ENCODE data around the gene ZNF692.
"Not testable (repeated sequence)": the region's sequence is repeated elsewhere in the genome, so short reads cannot be mapped to it uniquely, and the experiment has no call there.

The ZNF692 gene

DNA sequence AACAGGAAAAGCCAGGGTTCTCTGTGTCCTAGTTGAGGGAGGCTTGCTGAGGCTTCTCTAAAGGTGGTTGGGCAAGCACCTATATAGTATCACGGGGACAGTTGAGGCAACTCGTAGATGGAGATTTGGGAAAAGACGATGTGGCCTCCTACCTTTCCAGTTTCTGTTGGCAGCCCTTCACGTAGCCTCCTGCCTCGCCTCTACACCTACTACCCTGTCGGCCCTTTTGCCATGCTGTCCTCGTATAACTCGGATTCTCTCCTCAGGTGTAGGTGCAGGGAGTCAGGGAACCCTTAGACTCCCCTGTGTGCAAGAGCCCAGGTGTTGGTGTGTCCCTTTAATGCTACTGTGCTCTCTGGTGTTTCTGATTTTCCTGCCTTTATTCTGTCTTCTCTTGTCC lies 10.3 kb downstream of the ZNF692 start:
- peak; percentile 15 for DNase-seq

DNA sequence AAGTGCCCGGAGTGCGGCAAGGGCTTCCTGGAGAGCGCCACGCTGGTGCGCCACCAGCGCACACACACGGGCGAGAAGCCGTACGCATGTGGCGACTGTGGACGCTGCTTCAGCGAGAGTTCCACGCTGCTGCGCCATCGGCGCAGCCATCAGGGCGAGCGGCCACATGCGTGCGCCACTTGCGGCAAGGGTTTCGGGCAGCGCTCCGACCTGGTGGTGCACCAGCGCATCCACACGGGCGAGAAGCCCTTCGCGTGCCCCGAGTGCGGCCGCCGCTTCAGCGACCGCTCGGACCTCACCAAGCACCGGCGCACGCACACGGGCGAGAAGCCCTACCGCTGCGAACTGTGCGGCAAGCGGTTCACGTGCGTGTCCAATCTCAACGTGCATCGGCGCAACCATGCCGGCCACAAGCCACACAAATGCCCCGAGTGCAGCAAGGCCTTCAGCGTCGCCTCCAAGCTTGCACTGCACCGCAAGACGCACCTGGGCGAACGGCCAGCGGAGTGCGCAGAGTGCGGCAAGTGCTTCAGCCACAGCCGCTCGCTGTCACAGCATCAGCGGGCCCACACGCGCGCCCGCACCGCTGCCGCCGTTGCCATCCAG lies 10.8 kb downstream of the ZNF692 start:
- DNase-seq, result no peak

GRCh38 chr1:248847181-248847955 lies 11.5 kb downstream of the ZNF692 start:
- DNase-seq, result no peak

DNA sequence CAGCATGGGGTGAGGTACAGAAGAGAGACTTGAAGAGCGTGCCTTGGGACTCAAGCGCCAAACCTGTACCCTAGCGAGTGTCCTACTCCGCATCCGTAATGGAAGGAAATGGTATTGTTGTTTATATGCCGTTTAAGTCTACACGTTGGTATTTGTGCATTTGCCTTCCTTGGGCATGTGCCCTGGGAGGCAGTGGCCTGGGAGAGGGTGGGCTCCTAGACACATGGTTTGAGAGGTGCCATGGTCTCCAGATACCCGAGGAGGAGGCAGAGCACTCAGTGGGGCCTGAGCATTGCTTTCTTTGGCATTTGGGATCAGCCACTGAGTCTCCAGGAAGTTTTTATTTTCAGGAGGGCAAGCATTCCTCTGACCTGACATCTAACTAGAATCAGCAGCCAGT lies 14.4 kb downstream of the ZNF692 start:
- DNase-seq, result no peak

DNA sequence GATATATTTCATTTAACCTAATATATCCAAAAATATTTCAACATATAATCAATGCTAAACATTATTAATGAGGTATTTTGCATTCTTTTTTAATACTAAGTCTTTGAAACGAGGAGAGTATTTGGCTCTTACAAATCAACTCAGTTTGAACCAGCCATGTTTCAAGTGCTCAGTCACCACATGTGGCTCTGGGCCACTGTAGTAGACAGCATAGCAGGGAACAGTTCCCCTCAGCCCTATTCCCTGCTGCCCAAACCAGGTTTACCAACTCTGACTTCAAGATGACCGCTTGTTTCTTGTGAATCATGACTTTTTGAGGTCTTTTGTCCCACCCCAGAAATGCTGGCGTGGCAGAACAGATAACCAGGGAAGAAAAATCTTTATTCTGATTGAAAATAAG lies 15.2 kb downstream of the ZNF692 start:
- no peak for DNase-seq

DNA sequence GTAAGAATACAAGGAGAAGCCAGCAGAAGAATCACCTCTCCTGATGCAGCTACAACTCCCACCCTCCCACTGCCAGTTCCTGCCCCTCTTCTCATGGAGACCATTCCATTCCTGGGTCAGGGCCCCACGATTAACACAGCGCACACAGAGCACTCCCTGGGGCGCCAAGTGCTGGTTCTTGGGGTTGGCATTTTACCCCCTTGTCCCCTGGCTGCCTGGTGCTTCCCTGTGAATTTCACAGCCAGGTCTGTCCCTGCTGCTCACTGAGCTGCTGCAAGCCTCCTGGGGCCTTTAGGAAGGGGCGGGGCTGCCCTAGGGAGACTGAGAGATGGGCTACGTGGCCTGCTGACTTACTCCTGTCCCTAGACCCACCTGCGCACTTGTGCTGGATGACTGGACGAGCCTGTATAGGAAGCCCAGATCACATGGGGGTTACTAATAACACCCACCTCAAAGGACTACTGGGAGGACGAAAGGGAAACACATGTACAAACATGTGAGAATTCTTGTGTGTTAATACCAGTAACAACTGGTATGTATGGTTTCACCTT lies 16.0 kb downstream of the ZNF692 start:
- DNase-seq, result no peak

DNA sequence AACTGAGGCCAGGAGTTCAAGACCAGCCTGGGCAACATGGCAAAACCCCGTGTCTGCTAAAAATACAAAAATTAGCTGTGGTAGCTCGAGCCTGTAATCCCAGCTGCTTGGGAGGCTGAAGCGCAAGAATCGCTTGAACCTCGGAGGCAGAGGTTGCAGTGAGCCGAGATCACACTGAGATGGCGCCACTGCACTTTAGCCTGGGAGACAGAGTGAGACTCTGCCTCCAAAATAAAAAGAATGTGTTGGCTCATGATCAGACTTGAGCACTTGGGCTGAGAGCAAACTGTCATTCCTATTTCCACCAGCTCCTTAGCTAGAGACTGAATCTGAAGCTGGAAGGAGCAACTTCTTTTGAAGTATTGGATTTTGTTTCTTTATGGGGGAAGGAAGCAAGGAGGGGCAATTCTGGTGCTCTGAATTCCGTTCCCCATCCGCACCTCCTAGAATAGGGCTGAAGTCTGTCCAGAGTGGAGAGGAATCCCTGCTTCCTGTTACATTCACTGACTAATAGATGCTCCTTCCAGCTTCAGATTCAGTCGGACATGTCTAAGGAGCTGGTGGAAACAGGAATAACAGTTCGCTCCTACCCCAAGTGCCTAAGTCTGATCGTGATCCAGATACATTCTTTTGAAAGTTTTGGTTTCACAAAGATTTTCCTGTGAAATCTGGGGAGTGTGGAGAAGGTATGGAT lies 17.0 kb downstream of the ZNF692 start:
- DNase-seq, result peak; percentile 49

DNA sequence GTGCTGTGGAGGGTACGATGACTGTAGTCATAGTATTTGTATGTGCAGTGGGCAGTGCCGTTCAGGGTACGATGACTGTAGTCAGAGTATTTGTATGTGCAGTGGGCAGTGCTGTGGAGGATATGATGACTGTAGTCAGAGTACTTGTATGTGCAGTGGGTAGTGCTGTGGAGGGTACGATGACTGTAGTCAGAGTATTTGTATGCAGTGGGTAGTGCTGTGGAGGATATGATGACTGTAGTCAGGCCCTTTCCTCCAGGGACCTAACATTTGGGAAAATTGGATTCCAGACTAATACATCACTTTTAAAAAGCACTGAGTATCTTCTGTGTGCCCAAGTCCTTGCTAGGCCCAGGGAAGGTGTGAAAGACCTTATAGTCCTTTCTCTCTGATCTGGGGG lies 17.9 kb downstream of the ZNF692 start:
- no peak for DNase-seq

GRCh38 chr1:248839168-248839555 lies 19.7 kb downstream of the ZNF692 start:
- DNase-seq, result no peak

DNA sequence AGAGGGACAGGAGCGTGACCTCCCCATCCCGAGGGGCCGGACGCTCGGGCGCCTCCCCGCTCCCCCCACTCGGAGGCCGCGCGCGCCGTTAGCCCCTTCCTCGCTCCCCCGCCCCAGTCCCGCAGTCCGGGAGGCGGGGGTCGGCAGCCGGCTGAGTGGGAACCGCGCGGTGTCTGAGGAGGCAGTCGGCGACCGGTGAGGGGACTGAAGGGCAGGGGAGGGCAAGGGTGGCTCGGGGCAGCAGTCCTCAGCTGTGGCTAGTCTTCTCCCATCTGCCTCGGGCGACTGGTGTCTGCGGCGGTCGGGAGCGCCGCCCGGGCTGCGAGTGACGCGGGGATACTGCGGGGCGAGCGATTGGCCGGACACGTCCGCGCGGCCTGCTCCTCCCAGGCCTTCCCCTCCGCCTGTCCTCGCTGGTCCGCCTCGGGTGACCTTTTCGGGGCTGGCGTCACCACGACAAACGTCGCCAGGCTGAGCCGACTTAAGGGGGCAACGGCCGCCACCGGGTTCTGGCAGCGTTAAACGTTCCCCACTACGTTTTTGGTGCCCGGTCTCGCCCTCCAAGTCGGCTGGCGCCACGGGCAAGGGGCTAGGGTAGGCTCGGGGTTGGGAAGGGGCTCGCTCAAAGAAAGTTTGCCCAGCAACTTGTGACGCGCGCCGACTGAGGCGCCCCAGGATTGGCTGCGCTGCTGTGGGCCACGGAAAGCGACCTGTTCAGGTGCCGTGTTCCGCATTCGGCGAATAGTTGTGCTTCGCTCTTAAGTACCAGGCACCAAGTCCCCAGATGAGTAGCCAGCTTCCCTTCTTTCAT lies 20.3 kb downstream of the ZNF692 start:
- peak; percentile 89 for DNase-seq

DNA sequence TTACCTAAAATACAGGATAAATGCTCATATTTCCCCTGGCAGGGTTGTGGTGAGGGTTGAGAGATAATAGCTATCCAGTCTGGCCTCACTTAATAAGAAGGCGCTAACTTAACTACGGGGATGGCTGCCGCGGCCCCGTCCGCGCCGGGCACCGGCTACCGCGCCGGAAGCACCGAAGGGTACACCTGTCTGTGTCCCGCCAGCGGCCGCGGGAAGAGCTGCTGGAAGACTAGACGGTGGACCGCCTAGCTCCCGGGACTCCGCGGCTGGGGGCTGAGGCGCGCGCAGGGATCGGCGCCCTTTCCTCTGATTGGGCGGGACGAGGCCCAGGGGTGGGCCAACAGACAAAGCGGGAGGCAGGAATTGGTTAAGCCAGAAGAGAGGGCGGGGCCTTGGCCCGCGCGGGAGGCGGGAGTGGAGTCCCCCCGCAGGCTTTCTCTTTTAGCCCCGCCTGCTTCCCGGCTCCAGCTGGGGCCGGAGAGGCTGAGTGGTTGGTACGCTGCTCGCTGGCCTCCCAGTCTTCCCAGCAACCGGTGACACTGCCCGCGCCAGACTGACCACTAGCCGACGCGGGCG lies 21.0 kb downstream of the ZNF692 start, which contains the start of gene ZNF672:
Gene ZNF672, plus strand, starts transcription at position 444 of the 576 bp plus-strand sequence. CDS start 9,051 bp downstream, outside the sequence.
- peak; percentile 95 for DNase-seq

GRCh38 chr1:248837045-248837780 lies 21.7 kb downstream of the ZNF692 start:
- no peak for DNase-seq

GRCh38 chr1:248834343-248834940 lies 24.4 kb downstream of the ZNF692 start:
- no peak for DNase-seq

DNA sequence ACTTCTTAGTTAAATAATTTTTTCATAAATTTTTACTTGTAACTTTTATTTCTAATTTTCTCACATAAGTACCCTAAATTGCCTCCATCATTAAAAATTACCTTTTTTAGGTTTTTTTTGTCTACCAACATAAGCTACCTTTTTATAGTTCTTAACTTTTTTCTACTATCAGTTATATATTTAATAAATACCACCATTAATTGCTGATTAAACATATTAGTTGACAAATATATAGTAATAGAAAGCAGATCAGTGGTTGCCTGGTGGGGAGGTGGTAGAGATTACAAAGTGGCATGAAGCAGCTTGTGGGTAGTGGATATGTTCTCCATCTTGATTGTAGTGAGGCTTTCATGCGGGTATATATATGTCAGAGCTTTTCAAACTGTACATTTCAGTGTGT lies 27.0 kb downstream of the ZNF692 start:
- no peak for DNase-seq

DNA sequence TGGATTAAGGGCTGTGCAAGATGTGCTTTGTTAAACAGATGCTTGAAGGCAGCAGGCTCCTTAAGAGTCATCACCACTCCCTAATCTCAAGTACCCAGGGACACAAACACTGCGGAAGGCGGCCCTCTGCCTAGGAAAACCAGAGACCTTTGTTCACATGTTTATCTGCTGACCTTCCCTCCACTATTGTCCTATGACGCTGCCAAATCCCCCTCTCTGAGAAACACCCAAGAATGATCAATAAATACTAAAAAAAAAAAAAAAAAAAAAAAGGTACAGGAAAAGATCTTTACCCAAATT lies 28.2 kb downstream of the ZNF692 start:
- not testable (repeated sequence) for DNase-seq

GRCh38 chr1:248828845-248829244 lies 30.0 kb downstream of the ZNF692 start:
- no peak for DNase-seq

GRCh38 chr1:248825909-248826760 lies 32.8 kb downstream of the ZNF692 start, which contains the start of gene SH3BP5L:
Gene SH3BP5L, minus strand, starts transcription at chr1:248825915. Its CDS starts 980 bp downstream, at chr1:248824935.
- peak; percentile 90 for DNase-seq

DNA sequence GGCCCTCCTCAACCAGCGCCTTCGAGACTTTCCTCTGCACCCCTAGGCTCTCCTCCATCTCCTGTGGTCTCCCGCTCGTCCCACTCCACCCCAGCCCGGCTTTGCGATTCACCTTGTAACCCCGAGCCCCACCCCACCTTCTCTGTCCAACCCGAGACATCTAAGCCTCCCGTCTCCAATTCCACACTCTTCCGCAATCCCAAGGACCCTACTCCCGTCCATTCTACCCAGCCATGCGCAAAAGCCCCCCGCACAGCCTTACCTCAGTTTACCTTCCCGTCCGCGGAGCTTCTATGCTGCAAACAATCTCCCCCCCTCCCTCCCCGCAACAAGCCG lies 33.3 kb downstream of the ZNF692 start:
- no peak for DNase-seq

DNA sequence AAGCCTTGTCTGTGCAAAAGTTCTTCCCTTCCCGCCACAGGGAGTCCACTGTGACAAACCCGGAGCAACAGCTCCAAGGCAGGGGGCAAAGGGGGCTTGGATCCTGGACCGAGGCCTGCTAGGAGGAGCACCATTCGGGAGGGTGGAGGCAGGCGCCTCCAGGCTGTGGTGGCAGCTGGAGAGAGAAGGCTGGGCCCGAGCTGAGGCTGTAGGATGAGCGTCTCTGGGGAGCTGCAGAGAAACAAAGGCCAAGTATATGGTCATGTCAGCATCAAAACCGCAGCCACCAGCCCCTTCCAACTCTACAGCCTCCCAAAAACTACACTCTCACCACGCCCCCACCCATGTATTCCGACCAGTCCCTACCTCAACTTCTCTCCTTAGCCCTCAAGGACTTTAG lies 33.7 kb downstream of the ZNF692 start:
- no peak for DNase-seq

- DNase-seq, result no peak
Observed at GRCh38 chr1:248824701-248825100, 34.2 kb downstream of the ZNF692 start.

All from stimulated activated CD8-positive, alpha-beta memory T cell treated with anti-CD3 and anti-CD28 coated beads, Interleukin-4, amount 100 ng/mL, for 48 hours (primary cell).